Measurements from ENCODE around the gene LAG3.

DNA sequence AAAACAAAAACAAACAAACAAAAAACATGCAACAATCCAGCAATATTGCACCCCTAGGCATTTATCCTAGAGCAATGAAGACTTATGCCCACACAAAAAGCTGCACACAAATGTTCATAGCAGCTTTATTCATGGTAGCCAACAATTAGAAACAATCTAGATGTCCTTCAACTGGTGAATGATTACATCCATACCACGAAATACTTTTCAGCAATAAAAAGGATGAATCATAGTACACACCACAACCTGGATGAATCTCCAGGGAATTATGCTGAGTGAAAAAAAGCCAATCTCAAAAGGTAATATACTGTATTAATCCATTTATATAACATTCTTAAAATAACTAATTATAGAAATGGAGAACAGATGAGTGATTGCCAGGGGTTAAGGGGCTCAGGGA is 34.9 kb downstream of the LAG3 start:
- TF ChIP-seq, protein P1, sequence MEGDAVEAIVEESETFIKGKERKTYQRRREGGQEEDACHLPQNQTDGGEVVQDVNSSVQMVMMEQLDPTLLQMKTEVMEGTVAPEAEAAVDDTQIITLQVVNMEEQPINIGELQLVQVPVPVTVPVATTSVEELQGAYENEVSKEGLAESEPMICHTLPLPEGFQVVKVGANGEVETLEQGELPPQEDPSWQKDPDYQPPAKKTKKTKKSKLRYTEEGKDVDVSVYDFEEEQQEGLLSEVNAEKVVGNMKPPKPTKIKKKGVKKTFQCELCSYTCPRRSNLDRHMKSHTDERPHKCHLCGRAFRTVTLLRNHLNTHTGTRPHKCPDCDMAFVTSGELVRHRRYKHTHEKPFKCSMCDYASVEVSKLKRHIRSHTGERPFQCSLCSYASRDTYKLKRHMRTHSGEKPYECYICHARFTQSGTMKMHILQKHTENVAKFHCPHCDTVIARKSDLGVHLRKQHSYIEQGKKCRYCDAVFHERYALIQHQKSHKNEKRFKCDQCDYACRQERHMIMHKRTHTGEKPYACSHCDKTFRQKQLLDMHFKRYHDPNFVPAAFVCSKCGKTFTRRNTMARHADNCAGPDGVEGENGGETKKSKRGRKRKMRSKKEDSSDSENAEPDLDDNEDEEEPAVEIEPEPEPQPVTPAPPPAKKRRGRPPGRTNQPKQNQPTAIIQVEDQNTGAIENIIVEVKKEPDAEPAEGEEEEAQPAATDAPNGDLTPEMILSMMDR (IDR thresholded peaks at IDR 0.05 in 4 of 5, conservative IDR thresholded peaks at IDR 0.05 in 1 of 5), result no peak
- TF ChIP-seq POLR2A (IDR thresholded peaks at IDR 0.05), result no peak
